GM04504 (cell line): ENCODE data around the gene RHOC.
A peak's percentile ranks its signal among the peaks of the same experiment; 100 is the strongest.
"Not testable (repeated sequence)": the region's sequence is repeated elsewhere in the genome, so short reads cannot be mapped to it uniquely, and the experiment has no call there.

Experiments used
- DNase-seq: peaks from one replicate; pipeline ENCODE4 v3.0.0-alpha.2; 2012; ENCODE audit warnings: low read depth

The RHOC gene

GRCh38 chr1:112706505-112707220 lies at the start of gene RHOC:
Gene RHOC (minus strand): TSS chr1:112707127. CDS start chr1:112703799, 3,328 bp downstream.
- DNase-seq: peak; percentile 54

- DNase-seq: no peak
Measured at GRCh38 chr1:112754116-112754628, 47.2 kb upstream of the RHOC start.

- no peak for DNase-seq
Measured at GRCh38 chr1:112748396-112748795, 41.5 kb upstream of the RHOC start.

- no peak for DNase-seq
Measured at GRCh38 chr1:112744009-112744578, 37.2 kb upstream of the RHOC start.

GRCh38 chr1:112743174-112744008 lies 36.5 kb upstream of the RHOC start:
- no peak for DNase-seq

GRCh38 chr1:112737573-112737972 lies 30.6 kb upstream of the RHOC start:
- DNase-seq: no peak

- peak; percentile 52 for DNase-seq
Measured at GRCh38 chr1:112735752-112736151, 28.8 kb upstream of the RHOC start.

GRCh38 chr1:112731451-112731850 lies 24.5 kb upstream of the RHOC start:
- no peak for DNase-seq

- no peak for DNase-seq
Measured at GRCh38 chr1:112729909-112730308, 23.0 kb upstream of the RHOC start.

- not testable (repeated sequence) for DNase-seq
Measured at GRCh38 chr1:112729011-112729410, 22.1 kb upstream of the RHOC start.

GRCh38 chr1:112728306-112728971 lies 21.5 kb upstream of the RHOC start:
- DNase-seq: not testable (repeated sequence)

- DNase-seq: no peak
Measured at GRCh38 chr1:112727716-112728115, 20.8 kb upstream of the RHOC start.

GRCh38 chr1:112724240-112724639 lies 17.3 kb upstream of the RHOC start:
- not testable (repeated sequence) for DNase-seq

GRCh38 chr1:112723511-112723839 lies 16.5 kb upstream of the RHOC start:
- DNase-seq: no peak

GRCh38 chr1:112722601-112723510 lies 15.9 kb upstream of the RHOC start:
- no peak for DNase-seq

- no peak for DNase-seq
Measured at GRCh38 chr1:112721966-112722524, 15.1 kb upstream of the RHOC start.

GRCh38 chr1:112721294-112721693 lies 14.4 kb upstream of the RHOC start:
- DNase-seq: not testable (repeated sequence)

- DNase-seq: no peak
Measured at GRCh38 chr1:112720800-112721199, 13.9 kb upstream of the RHOC start.

- DNase-seq: no peak
Measured at GRCh38 chr1:112719706-112720105, 12.8 kb upstream of the RHOC start.

- no peak for DNase-seq
Measured at GRCh38 chr1:112718691-112719418, 11.9 kb upstream of the RHOC start.
